Astrocyte of the cerebellum (primary cell): ENCODE data around the gene SBF1.

Experiments
- DNase-seq: peaks from one replicate; pipeline ENCODE4 v3.0.0-alpha.2; 2011; ENCODE audit warnings: low read depth
- H3K4me3 ChIP-seq: 2 replicates; pipeline ENCODE4 v1.5.1; 2011; ENCODE audit warnings: mild to moderate bottlenecking, low read depth, low read length, moderate library complexity
- CTCF ChIP-seq: IDR thresholded peaks from 2 replicates; pipeline ENCODE4 v1.5.1; 2012; ENCODE audit warnings: low read length, low read depth, moderate library complexity, mild to moderate bottlenecking; ENCODE audit errors: missing control alignments
- in situ Hi-C: cut with HindIII; loops from 2 replicates; pipeline ENCODE4 v1.10.0; 2017; ENCODE audit warnings: low sequenced_read_pairs

SBF1 gene, protein sequence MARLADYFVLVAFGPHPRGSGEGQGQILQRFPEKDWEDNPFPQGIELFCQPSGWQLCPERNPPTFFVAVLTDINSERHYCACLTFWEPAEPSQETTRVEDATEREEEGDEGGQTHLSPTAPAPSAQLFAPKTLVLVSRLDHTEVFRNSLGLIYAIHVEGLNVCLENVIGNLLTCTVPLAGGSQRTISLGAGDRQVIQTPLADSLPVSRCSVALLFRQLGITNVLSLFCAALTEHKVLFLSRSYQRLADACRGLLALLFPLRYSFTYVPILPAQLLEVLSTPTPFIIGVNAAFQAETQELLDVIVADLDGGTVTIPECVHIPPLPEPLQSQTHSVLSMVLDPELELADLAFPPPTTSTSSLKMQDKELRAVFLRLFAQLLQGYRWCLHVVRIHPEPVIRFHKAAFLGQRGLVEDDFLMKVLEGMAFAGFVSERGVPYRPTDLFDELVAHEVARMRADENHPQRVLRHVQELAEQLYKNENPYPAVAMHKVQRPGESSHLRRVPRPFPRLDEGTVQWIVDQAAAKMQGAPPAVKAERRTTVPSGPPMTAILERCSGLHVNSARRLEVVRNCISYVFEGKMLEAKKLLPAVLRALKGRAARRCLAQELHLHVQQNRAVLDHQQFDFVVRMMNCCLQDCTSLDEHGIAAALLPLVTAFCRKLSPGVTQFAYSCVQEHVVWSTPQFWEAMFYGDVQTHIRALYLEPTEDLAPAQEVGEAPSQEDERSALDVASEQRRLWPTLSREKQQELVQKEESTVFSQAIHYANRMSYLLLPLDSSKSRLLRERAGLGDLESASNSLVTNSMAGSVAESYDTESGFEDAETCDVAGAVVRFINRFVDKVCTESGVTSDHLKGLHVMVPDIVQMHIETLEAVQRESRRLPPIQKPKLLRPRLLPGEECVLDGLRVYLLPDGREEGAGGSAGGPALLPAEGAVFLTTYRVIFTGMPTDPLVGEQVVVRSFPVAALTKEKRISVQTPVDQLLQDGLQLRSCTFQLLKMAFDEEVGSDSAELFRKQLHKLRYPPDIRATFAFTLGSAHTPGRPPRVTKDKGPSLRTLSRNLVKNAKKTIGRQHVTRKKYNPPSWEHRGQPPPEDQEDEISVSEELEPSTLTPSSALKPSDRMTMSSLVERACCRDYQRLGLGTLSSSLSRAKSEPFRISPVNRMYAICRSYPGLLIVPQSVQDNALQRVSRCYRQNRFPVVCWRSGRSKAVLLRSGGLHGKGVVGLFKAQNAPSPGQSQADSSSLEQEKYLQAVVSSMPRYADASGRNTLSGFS (N-terminal part only)

GRCh38 chr22:50474710-50475651 is at the start of gene SBF1:
TSS of gene SBF1 (minus strand) at chr22:50475035. CDS start at chr22:50474840, 195 bp downstream.
- peak; percentile 69 for DNase-seq
- peak within 1 kb of the TSS; percentile 60 for H3K4me3 ChIP-seq
- in situ Hi-C loops: no loop called here
- no peak for TF ChIP-seq CTCF

- in situ Hi-C loops: no loop called here
- DNase-seq: no peak
- H3K4me3 ChIP-seq: peak overlapping the region; percentile 65
- no peak for TF ChIP-seq CTCF
Measured at GRCh38 chr22:50523806-50524675, 49.2 kb upstream of the SBF1 start.

GRCh38 chr22:50523458-50523805 is 48.6 kb upstream of the SBF1 start:
- TF ChIP-seq CTCF: no peak
- in situ Hi-C loops: no loop called here
- DNase-seq: no peak
- no peak overlapping the region for H3K4me3 ChIP-seq

- in situ Hi-C loops: no loop called here
- TF ChIP-seq CTCF: no peak
- no peak overlapping the region for H3K4me3 ChIP-seq
- DNase-seq: no peak
Measured at GRCh38 chr22:50522806-50523438, 48.1 kb upstream of the SBF1 start.

DNA sequence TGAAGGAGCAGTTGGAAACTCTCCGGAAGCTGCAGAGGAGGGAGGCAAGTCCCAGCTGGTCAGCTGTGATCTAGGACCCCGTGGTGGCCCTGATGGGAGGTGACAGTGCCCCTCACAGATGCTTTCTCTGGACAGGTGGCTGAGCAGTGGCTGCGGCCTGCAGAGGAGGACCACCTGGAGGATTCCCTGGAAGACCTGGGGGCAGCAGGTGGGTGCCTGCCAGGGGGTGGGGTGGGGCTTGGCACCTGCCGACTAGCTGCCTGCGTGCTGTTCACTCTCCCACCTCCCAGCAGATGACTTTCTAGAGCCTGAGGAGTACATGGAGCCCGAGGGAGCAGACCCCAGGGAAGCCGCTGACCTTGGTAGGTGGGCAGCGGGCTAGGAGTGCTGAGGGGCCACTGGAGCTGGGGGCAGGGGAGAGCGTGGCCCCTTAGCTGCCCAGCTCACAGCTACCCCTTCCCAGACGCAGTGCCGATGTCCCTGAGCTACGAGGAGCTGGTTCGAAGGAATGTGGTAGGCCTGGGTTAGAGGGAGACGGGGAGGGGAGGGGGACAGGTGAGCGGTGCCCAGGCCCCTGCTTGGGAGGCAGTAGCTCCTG is 47.5 kb upstream of the SBF1 start:
- in situ Hi-C loops: no loop called here
- TF ChIP-seq CTCF: no peak

More for the DNA sequence above, 47.5 kb upstream of the SBF1 start:
- DNase-seq: no peak
- no peak overlapping the region for H3K4me3 ChIP-seq
